K562 (cell line): ENCODE data around the gene NYAP1. TPM values are rescaled to one million over a fixed set of nuclear protein-coding genes. Genes with fewer than 3 reads are reported as not detected.

Source experiments
- ARID1B ChIP-seq: fragments of 450-650 bp; IDR thresholded peaks from 2 replicates; pipeline ENCODE4 v1.6.1; 2016; ENCODE audit warnings: antibody characterized with exemption, mild to moderate bottlenecking, inconsistent platforms
- ELK3 ChIP-seq: fragments of 450-650 bp; formaldehyde crosslinking; IDR thresholded peaks from 2 replicates; pipeline ENCODE4 v1.4.0; 2020; ENCODE audit warnings: mild to moderate bottlenecking
- HCFC1 ChIP-seq: IDR thresholded peaks from 2 replicates; pipeline ENCODE4 v1.6.1; 2012; ENCODE audit warnings: low read depth, low read length, improper control_type of control experiment
- IRF9 ChIP-seq: fragments of 450-650 bp; IDR thresholded peaks from 2 replicates; pipeline ENCODE4 v1.6.1; 2016; ENCODE audit warnings: missing biosample characterization, missing genetic modification characterization
- NFIC ChIP-seq: fragments of 450-650 bp; IDR thresholded peaks from 2 replicates; pipeline ENCODE4 v1.6.1; 2017; ENCODE audit warnings: mild to moderate bottlenecking, inconsistent platforms
- RB1 ChIP-seq: fragments of 450-650 bp; IDR thresholded peaks from 2 replicates; pipeline ENCODE4 v1.6.1; 2017; ENCODE audit warnings: low read depth, mild to moderate bottlenecking
- SETDB1 ChIP-seq: IDR thresholded peaks from one replicate; pipeline ENCODE4 v1.6.1; 2012; ENCODE audit warnings: low read length, control low read depth, inconsistent platforms
- SMARCA4 ChIP-seq: fragments of 450-650 bp; IDR thresholded peaks from 2 replicates; pipeline ENCODE4 v1.6.1; 2016
- SMARCC2 ChIP-seq: fragments of 450-650 bp; IDR thresholded peaks from 2 replicates; pipeline ENCODE4 v1.6.1; 2017; ENCODE audit warnings: antibody characterized with exemption, moderate library complexity, mild to moderate bottlenecking, low read depth
- STAT5B ChIP-seq: fragments of 250-450 bp; sonication (Bioruptor Pico); IDR thresholded peaks from 2 replicates; pipeline ENCODE4 v1.8.0; 2021; ENCODE audit warnings: mild to moderate bottlenecking, inconsistent platforms
- TBP ChIP-seq: optimal IDR thresholded peaks from 2 replicates; pipeline ENCODE3; 2011; ENCODE audit warnings: low read depth, low read length, improper control_type of control experiment
- TCF15 ChIP-seq: fragments of 250-450 bp; sonication (Bioruptor Pico); IDR thresholded peaks from 2 replicates; pipeline ENCODE4 v1.8.0; 2022; ENCODE audit warnings: moderate library complexity, mild to moderate bottlenecking, inconsistent platforms
- THRAP3 ChIP-seq: fragments of 450-650 bp; IDR thresholded peaks from 2 replicates; pipeline ENCODE4 v1.6.1; 2016; ENCODE audit warnings: mild to moderate bottlenecking, inconsistent platforms, borderline replicate concordance
- TOE1 ChIP-seq, 2 experiments: fragments of 450-650 bp in 1 of 2; sonication (generic) in 1 of 2; formaldehyde crosslinking in 1 of 2; IDR thresholded peaks; 2 replicates each; pipeline versions ENCODE4 v1.7.1 to v1.8.0; 2016 to 2022; ENCODE audit warnings: borderline replicate concordance in 2 of 2, mild to moderate bottlenecking in 2 of 2, antibody characterized with exemption in 1 of 2, inconsistent platforms in 1 of 2, low read depth in 1 of 2, missing genetic modification reagents in 1 of 2, moderate library complexity in 1 of 2
- USF2 ChIP-seq: sonication (generic); formaldehyde crosslinking; IDR thresholded peaks from 2 replicates; pipeline ENCODE4 v1.5.0; 2020; ENCODE audit warnings: missing genetic modification reagents
- ZBTB7A ChIP-seq: IDR thresholded peaks from 2 replicates; pipeline ENCODE4 v1.6.1; 2011; ENCODE audit warnings: low read depth, mild to moderate bottlenecking, low read length, moderate library complexity, borderline replicate concordance; ENCODE audit not compliant: control insufficient read depth
- ZNF12 ChIP-seq: sonication (generic); formaldehyde crosslinking; IDR thresholded peaks from 2 replicates; pipeline ENCODE4 v1.4.0; 2020; ENCODE audit warnings: mild to moderate bottlenecking, missing genetic modification reagents
- ZNF445 ChIP-seq: fragments of 250-450 bp; sonication (Bioruptor Pico); IDR thresholded peaks from 2 replicates; pipeline ENCODE4 v1.4.0; 2020; ENCODE audit warnings: low read depth, mild to moderate bottlenecking, moderate library complexity
- ZNF609 ChIP-seq: sonication (generic); formaldehyde crosslinking; IDR thresholded peaks from 2 replicates; pipeline ENCODE4 v1.8.1; 2023; ENCODE audit warnings: missing genetic modification reagents, mild to moderate bottlenecking, borderline replicate concordance
- polyA plus RNA-seq, 8 experiments: library from polyadenylated mRNA; depleted of rRNA in 4 of 8; stranded (reverse) in 5 of 8; unstranded in 3 of 8; fragments of >200 nt; fragmentation: Nextera tagmentation in 2 of 8; fragmentation: Illumina TruSeq in 1 of 8; extraction: Ambion mirVana in 2 of 8; extraction: Trizol in 1 of 8; gene quantifications; 2 replicates each; pipeline versions ENCODE4 v1.2.1 to v1.2.3, GENCODE V29; 2011 to 2014; ENCODE audit warnings: inconsistent platforms in 1 of 8, missing spikeins in 1 of 8
- total RNA-seq, 7 experiments: library from RNA; depleted of rRNA in 6 of 7; stranded (reverse); fragments of >200 nt in 6 of 7; fragmentation: Illumina TruSeq in 2 of 7; extraction: Trizol in 2 of 7; gene quantifications; 2 replicates each; pipeline versions ENCODE4 v1.2.1 to v1.2.3, GENCODE V29; 2011 to 2021; ENCODE audit warnings: low replicate concordance in 1 of 7

NYAP1 gene
- total and polyA plus RNA-seq, 9 of the 15 experiments (the other 6 are each of a cell fraction or from before 2014, with no cell fraction given) = 0.11 to 0.88 (median 0.22) TPM; not detected in 2

GRCh38 chr7:100472854-100473499, 10.8 kb upstream of the NYAP1 start (continued):
- TF ChIP-seq ELK3 (CRISPR knock-in tag) (no peak), TCF15 (CRISPR knock-in tag) (no peak), ZNF445 (no peak), SMARCA4 (peak; percentile 83), ZBTB7A (peak; percentile 50), HCFC1 (no peak; the same call in 1 of the 2 replicates), NFIC (peak; percentile 36; the same call in 1 of the 2 replicates), RB1 (no peak), THRAP3 (no peak), IRF9 (tag) (no peak), TOE1 (IDR thresholded peaks at IDR 0.05; ENCODE audit: borderline replicate concordance) (no peak), TOE1 (CRISPR knock-in tag; IDR thresholded peaks at IDR 0.05; ENCODE audit: borderline replicate concordance, low read depth) (no peak), SETDB1 (no peak), USF2 (no peak), ZNF609 (CRISPR knock-in tag) (no peak), TBP (no peak), SMARCC2 (peak; percentile 46; the same call in 1 of the 2 replicates), STAT5B (CRISPR knock-in tag) (no peak), ARID1B (peak; percentile 87), ZNF12 (CRISPR knock-in tag) (no peak)
